TTC549 (cell line): Measurements from ENCODE around the gene NRROS.
"Not testable (repeated sequence)": the region's sequence is repeated elsewhere in the genome, so short reads cannot be mapped to it uniquely, and the experiment has no call there.

Experiments
- FAIRE-seq: peaks from 2 replicates; lab custom pipeline; 2012; peaks lifted over from hg19 to GRCh38; lab: Jason Lieb, UNC

The NRROS gene

DNA sequence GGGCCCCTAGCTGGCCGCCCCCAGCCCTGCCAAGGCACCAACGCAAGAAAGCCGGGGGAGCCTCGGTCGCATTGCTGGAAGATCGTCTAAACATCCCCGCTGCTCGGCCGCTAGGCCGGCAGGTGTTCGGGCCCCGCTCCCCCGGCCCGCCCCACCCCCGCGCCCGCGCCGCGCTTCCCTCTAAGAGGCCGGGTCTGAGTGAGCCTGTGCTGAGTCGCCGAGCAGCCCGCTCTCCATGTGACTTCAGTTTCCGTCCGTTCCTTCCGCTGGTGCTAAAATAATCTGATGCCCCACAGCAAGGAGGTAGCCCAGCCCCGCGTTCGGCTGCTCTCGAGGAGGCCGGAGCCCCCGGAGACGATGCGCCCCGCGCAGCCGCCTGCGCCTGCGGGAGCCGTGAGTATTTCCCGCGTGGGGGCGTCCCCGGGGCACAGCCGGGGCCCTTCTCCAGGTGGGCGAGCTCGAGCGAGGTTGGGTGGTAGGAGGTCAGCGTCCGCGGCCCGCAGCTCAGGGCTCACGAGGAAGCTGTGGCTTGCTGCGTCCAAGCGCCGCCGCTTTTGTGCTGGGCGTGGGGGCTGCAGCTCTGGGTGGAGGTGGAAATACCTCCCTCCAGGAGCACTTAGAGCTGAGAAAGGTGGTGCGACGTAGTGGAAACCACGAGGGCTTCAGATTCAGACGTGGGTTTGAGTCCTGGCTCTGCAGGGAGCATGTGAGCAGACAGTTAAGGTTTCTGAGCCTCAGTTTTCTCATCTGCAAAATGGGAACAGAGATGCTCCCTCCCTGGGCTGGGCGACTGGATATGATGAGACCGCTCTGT is at the start of gene NRROS:
TSS of gene NRROS (plus strand) at position 212 of the 814 bp plus-strand sequence. CDS start 14,846 bp downstream, outside the sequence.
- FAIRE-seq: no peak

DNA sequence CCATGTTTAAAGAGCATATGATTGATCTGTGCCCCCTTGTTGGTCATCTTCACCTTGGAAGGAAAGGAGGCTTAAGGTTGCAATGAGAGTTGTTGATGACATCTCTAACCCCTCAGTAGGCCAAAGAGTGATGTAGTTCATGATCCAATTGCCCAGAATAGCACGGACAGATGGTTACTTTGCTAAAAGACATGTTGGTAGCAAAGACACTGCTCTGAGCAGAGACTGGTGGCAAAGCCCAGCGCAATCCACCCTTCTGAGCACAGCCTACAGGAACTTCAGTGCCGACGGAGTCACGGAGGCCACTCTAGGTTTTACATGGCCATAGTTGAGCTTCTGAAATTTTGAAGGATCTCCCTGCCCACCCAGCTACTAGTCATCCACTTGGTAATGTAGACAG is 49.2 kb upstream of the NRROS start:
- no peak for FAIRE-seq

DNA sequence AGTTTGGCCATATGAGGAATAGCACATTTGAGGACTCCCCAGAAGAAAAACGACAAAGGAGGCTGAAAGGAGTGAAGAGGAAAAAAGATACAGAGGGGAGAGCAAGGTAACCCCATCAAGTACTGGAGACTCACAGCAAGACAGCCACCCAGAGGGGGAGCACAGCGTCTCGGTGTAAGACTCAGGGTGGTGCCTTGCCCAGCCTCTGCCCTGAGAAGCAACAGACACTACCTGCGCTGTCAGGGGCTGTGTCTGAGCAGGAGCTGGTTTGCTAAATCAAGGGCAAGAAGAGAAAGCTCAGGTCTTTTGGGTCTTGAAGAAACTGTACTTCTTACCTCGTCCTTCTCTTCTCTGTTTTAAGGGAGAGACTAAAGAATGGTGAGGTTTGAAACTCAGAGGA is 43.1 kb upstream of the NRROS start:
- FAIRE-seq: no peak

DNA sequence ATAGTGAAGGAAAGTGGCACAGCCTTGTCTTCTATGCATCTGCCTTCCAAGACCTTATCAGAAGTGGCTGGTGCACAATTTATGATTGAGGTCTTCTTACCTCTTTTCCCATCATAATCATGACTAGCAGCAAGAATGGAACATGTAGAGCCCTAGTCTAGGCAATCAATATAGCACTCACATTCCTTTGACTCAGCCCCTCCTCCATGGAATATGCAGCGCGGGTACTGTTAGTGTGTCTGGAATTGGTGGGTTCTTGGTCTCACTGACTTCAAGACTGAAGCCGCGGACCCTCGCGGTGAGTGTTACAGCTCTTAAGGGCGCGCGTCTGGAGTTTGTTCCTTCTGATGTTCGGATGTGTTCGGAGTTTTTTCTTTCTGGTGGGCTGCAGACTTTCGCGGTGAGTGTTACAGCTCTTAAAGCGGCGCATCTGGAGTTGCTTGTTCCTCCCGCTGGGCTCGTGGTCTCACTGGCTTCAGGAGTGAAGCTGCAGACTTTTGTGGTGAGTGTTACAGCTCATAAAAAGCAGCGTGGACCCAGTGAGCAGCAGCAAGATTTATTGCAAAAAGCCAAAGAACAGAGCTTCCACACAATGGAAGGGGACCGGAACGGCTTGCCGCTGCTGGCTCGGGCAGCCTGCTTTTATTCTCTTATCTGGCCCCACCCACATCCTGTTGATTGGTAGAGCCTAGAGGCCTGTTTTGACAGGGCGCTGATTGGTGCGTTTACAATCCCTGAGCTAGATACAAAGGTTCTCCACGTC is 41.3 kb upstream of the NRROS start:
- not testable (repeated sequence) for FAIRE-seq

DNA sequence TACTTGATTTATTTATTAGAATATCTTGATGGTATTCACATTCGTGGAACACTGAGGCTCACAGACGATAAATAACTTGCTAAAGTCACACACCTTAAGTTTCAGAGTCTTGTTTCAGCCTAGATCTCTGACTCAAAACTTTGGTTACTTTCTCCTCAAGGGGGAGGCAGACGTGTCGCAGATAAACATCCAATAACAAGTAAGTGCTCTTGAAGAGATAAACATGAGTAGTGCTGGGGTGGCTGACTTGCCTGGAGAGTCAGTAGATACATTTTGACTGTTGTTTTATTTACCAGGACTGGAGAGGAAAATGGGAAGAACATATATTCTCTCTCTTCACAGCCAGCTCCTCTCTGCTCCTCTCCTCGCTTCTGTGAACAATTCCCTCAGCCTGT is 39.8 kb upstream of the NRROS start:
- no peak for FAIRE-seq

DNA sequence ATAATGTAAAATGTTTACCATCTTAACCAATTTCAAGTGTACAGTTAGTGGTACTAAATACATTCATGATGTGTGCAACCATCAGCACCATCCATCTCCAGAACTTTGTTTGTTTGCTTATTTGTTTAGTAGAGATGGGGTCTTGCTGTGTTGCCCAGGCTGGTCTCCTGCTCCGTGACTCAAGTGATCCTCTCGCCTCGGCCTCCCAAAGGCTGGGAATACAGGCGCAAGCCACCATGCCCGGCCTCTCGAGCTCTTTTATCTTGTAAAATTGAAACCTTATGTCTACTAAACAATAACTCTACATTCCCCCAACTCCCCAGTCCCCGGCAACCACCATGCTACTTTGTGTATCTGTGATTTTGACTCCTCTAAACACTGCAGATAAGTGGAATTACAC is 39.1 kb upstream of the NRROS start:
- FAIRE-seq: no peak

DNA sequence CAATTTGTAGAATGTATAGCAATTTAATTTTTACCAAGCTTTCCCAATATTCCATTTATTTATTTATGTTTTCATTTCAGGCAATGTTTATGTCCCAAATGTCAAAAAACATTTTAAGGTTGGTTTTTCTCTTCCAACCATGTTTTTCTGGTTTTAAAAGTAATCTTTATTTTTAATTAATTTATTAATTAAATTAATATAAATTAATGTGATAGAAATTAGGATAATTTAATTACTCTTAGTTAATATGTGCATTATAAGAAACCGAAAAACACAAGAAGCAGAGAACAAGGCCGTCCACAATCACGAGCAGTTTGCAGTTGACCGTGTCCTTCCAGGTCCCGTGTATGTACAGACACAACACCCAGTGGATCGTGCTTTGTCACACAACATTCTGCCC is 36.8 kb upstream of the NRROS start:
- no peak for FAIRE-seq

DNA sequence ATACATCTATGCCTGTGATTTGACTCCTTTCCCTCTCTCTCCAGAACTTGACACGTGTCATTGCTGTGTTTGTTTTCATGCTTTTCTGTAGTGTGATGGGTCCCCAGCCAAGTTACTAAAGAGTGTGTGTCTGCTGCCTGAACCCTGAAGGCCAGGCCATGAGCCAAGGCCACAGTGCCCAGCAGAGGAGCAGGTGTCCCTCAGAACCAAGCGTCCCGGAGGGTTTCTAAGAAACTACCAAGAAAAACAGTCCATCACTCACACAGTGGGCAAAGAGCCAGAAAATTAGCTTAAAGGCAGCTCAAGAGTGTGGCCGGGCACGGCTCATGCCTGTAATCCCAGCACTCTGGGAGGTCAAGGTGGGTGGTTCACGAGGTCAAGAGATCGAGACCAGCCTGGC is 35.8 kb upstream of the NRROS start:
- FAIRE-seq: no peak

DNA sequence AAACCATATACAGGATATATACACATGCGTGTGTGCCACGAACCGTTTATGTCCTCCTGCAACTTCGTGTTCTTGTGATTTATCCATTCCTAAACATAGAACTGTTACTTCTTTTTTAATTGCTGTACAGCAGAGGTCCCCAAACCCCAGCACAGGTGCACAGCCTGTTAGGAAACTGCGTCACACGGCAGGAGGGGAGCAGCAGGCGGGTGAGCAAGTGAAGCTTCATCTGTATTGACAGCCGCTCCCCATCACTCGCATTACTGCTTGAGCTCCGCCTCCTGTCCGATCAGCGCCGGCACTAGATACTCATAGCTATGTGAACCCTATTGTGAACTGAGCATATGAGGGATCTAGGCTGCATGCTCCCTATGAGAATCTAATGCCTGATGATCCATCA is 34.9 kb upstream of the NRROS start:
- no peak for FAIRE-seq

DNA sequence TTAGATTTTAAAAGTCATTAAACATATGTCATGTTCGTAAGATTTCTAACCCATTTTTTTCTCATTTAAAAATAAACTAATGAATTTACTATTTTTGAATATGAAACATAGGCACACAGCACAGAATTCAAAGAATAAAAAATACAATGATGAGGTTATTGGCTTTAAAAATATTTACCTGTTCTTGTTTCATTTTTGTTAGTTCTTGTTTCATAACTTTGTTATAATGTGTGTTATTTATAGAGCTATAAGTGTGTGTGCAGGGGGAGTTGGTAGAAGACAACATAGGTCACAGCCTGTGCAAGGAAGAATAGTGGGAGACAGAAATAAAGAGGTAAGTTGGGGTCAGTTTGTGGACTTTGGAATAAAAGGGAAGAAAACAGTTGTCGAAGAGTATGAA is 30.8 kb upstream of the NRROS start:
- no peak for FAIRE-seq

DNA sequence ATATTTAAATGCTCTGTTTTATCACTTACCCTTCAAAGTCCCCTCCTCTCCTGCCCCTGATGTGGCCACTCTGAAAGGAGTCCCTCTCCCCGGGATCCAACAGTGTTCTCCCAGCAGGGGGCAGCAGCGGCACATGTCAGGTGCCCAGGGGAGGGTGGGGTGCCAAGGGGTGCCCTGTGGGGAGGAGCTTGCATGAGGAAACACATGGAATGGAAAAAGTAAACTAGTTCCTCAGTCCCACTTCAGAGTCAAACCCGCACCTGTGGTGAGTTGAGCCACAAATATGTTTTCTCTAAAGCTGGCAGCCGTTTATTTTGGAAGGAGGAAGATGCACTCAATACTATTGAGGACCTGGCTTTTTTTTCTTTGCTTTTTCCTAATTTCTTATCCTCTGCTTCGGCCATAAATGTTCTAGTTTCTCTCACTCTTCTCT is 30.1 kb upstream of the NRROS start:
- no peak for FAIRE-seq

DNA sequence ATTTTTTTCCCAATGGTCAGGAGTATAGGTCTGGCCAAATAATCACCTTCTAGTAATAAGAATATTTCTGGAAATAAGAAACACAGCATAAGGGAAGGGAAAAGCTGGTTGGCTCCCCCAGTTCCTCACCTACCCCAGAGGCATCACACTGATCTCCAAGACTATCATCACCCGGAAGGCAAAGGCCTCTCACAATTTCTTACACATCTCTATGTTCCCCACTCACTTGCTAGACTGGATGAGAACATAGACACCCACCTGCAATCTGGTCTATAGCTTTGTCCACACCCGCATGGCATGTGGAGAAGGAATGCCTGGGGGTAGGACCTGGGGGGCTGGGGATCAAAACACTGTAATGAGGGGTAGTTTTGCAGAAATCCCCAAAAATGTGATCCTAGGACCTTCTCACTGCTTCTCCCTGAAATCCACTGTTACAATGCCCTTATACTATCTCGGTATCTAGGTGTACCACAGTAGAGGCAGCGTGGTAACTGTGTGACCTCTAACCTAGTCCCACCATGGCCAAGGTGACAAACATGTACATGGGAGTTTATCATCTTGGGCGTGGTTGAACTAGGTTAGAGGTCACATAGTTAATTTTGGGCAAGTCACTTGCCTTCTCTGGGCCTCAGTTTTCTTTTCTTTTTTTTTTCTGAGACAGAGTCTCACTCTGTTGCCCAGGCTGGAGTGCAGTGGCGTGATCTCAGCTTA is 29.5 kb upstream of the NRROS start:
- FAIRE-seq: no peak

DNA sequence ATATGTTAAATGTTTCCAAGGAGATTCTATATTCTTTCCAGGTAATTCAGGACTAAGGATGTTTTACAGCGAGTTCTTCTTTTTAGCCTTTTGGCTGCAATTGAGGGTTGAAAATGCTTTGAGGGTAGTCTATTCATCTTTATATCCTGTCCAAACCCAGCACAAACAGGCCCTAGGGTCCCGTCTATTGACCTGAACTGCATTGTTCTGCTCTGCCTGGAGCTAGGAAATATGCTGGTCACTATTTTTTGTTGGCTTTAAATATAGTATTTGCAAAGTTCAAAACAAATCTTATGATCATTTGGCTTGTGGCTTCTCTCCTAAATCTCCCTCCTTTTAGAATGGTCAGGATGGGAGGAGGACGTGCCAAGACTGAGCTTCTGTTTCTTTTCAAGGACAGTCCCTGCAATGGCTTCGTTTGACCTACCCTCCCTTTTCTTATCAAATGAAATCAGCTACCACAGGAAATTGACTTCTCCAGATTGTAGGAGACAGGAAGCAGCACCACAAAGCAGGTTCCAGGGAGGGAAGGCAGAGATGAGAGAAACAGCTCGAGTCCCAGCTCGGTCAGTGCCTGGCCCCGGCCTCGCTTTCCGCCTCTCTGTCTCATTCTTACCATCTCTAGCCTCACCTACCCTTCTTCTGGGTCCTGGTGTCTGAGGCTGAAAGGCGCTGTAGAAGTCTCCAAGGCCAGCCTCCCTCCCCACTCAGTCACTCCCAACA is 27.6 kb upstream of the NRROS start:
- FAIRE-seq: no peak

DNA sequence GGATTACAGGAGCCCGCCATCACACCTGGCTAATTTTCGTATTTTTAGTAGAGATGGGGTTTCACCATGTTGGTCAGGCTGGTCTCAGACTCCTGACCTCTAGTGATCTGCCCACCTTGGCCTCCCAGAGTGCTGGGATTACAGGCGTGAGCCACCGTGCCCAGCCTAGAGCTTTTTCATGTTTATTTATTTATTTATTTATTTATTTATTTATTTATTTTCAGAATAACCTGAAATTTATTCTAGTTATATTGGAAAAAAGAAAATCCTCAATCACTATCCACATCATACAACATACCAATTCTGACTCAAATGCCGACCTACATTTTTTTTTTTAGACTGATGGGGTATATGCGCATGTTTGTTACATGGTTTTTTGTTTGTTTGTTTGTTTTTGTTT is 24.3 kb upstream of the NRROS start:
- FAIRE-seq: not testable (repeated sequence)

DNA sequence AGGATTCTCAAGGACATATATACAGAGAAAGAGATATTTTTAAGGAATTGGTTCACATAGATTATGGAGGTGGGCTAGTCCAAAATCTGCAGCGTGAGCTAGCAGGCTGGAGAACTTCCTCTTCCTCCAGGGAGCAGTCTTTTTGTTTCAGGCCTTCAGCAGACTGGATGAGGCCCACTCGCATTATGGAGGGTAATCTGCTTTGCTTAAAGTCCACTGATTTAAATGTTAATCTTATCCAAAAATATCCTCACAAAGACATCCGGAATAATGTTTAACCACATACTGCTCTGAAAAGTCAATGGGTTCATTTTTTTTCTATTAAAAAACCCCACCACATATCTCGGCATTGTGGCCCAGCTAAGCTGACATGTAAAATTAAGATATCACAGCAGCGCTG is 22.2 kb upstream of the NRROS start:
- FAIRE-seq: no peak

DNA sequence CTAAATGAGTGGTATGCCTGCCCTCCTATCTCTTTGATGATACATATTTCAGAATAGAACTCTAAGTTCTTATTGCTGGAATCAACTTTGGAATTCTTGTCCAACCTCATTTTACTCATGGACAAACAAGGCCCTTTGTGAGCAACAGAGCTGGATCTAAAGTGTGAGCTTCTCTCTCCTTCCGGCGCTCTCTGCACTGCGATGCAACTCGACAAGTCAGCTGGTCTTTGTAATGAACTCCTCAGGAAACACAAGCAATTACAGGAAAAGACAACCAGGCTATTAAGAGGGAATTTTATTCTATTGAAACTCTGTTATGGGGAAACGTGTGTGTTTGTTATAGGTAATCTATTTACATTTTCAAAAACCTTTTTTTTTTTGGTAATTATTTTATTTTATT is 20.3 kb upstream of the NRROS start:
- no peak for FAIRE-seq

DNA sequence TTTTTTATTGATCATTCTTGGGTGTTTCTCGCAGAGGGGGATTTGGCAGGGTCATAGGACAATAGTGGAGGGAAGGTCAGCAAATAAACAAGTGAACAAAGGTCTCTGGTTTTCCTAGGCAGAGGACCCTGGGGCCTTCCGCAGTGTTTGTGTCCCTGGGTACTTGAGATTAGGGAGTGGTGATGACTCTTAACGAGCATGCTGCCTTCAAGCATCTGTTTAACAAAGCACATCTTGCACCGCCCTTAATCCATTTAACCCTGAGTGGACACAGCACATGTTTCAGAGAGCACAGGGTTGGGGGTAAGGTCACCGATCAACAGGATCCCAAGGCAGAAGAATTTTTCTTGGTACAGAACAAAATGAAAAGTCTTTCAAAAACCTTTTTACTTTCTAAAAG is 19.9 kb upstream of the NRROS start:
- FAIRE-seq: not testable (repeated sequence)

DNA sequence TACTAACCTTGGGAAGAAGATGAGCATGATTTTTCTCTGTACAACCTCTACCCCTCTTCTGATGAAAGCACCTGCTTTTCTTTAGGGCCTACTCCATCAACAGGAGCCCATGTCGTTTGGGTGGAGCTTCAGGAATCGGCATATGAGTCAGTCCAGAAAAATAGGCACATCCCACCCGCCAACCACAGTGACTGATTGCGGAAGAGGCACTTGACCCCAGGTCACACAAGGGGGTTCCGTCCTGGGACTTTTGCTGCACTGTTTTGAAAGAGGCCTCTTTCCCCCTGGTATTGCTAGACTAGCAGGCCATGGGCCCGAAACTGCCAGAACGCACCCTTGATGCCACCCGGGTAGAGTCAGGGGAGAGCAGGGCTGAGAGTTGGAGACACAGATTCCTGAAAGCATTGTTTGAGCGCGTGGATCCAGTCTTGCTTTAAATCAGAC is 19.3 kb upstream of the NRROS start:
- FAIRE-seq: no peak

DNA sequence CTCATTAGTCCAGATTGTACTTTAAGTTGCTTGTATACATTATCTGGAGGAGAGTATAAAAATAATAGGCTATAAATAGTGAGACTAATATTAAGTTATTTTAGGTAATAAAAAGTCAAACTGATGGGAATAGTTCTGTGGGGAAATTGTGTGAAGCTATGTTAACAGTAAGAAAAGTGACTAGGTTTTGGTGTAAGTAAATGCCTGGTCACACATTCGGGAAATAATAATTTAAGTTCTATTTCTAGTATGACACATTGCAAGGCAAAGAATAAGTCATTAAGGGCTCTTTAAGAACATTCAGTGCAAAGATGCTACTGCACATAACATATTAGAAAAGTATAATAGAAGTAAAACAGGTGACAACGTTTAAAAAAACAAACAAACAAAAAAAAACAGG is 18.8 kb upstream of the NRROS start:
- no peak for FAIRE-seq

DNA sequence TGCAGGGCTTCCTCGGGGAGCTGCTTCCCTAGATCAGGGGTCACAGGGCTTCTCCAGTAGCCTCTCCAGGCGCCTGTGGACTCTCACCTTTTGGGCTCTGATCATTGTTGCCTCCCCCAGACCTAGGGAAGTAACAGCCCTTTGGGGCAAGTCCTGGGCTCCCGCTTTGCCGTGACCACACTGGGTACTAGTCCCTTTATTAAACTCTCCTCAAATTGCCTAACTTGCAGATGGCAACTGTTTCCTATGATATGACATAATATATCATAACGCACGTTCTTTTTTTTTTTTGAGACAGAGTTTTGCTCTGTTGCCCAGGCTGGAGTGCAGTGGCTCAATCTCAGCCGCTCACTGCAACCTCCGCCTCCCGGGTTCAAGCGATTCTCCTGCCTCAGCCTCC is 17.9 kb upstream of the NRROS start:
- FAIRE-seq: no peak

DNA sequence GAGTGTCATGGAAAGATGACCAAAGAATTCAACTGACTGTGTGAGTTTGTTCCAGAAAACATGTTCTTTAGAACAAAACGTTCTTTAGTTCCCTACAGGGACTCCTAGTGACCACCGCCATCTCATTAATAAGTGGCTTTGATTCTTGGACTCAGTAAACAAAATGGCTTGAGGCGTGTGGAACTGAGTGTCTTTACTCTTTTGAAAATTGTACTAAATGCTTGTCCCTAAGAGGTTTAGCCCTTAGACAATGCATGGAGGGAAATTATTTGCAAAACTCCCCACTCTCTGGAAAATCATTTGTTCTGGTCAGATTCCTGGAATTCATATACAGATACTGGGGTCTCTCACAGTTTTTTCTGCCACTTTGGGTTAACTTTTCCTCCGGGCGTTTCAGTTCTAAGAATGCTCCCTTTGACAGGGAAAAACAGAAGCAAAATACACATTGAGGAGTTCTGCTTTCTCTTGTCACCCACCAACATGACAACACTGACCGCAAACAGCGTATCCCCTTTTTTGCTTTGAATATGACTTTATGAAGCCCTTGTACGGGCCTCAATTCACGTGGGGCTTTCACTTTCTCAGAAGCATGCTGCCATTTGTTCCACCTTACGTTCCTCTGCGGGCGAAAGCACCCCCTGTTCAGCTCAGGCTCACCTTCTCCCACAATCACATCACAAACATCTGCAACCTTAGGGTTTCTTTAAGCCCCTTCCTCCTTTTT is 15.3 kb upstream of the NRROS start:
- no peak for FAIRE-seq

DNA sequence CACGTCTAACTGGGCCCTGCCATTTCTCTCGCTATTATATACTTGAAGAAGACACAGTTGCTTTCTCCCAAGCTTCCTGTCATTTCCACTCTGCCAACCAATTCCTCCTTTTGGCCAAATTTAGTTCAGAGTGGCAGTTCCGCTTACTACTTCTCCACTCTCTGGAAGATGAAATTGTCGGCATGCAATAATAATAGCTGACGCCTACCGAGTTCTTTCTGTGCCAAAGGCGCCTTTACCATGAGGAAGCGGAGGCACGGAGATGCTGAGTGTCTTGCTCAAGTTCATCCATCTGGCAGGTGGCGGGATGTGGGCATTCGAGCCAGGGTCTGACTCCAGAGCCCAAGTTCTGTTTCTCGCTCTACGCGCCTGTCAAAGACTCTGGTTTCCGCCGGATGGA is 14.6 kb upstream of the NRROS start:
- FAIRE-seq: no peak
